Measurements from ENCODE around the gene MVB12A.

The MVB12A gene

DNA sequence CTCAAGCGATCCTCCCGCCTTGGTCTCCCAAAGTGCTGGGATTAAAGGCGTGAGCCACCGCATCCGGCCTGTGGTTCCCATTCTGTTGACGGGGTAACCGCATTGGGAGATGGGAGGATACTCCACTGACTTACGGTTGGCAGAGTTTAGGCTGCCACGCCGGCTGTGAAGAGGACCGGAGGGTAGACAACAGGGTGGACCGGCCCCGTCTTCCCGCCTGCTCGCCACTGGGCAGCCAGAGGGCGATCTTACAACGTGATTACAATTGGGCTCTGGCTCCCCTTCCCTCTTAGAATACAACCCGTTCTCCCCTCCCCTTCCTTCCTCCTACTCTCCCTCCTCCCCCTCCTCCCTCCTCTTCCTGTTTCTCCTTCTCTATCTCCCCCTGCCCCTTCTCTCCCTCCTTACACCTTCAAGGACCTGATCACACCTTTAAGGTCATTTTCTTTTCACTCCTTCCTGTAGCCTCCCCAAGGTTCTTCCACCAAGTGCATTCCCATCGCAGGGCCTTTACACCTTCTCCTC is 24.9 kb upstream of the MVB12A start:
- peaks cover 10% of the 10 kb centered on the region for H3K36me3 Mint-ChIP-seq (ENCODE audit: low read depth)
- peak; percentile 48 for DNase-seq (ENCODE audit: low spot score)
- H3K27me3 Mint-ChIP-seq (ENCODE audit: low read depth): peaks cover 5% of the 10 kb centered on the region
- H3K4me3 Mint-ChIP-seq: peak overlapping the region; percentile 29
- peaks cover 17% of the 10 kb centered on the region for H3K4me1 Mint-ChIP-seq (ENCODE audit: low read depth)
- no peaks in the 10 kb centered on the region for H3K9me3 Mint-ChIP-seq
- peak overlapping the region; percentile 65 for H3K27ac Mint-ChIP-seq

- Mint-ChIP-seq H3K27ac (no peak overlapping the region), H3K27me3 (ENCODE audit: low read depth) (no peaks in the 10 kb centered on the region), H3K36me3 (ENCODE audit: low read depth) (peaks cover 31% of the 10 kb centered on the region), H3K9me3 (no peaks in the 10 kb centered on the region), H3K4me1 (ENCODE audit: low read depth) (peaks cover 16% of the 10 kb centered on the region), H3K4me3 (no peak overlapping the region)
- no peak for DNase-seq (ENCODE audit: low spot score)
Measured at GRCh38 chr19:17398902-17399527, 20.8 kb upstream of the MVB12A start.

DNA sequence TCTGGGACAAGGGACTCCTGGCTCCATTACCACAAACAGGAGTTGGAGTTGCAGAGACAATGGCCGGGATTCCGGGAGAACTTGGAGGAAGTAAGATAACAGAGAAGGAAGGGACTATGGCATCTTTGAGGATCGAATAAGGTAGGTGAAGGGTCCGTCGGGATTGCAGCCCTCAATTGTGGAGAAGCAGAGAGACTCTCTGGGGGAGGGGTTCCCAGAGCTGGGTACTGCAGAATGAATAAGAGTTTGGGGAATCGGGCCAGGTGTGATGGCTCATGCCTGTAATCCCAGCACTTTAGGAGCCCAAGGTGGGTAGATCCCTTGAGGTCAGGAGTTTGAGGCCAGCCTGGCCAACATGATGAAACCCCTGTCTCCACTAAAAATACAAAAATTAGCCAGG is 18.2 kb upstream of the MVB12A start:
- no peaks in the 10 kb centered on the region for H3K27me3 Mint-ChIP-seq (ENCODE audit: low read depth)
- DNase-seq (ENCODE audit: low spot score): no peak
- no peak overlapping the region for H3K27ac Mint-ChIP-seq
- H3K4me1 Mint-ChIP-seq (ENCODE audit: low read depth): peaks cover 18% of the 10 kb centered on the region
- H3K4me3 Mint-ChIP-seq: no peak overlapping the region
- no peaks in the 10 kb centered on the region for H3K9me3 Mint-ChIP-seq
- H3K36me3 Mint-ChIP-seq (ENCODE audit: low read depth): peaks cover 36% of the 10 kb centered on the region

DNA sequence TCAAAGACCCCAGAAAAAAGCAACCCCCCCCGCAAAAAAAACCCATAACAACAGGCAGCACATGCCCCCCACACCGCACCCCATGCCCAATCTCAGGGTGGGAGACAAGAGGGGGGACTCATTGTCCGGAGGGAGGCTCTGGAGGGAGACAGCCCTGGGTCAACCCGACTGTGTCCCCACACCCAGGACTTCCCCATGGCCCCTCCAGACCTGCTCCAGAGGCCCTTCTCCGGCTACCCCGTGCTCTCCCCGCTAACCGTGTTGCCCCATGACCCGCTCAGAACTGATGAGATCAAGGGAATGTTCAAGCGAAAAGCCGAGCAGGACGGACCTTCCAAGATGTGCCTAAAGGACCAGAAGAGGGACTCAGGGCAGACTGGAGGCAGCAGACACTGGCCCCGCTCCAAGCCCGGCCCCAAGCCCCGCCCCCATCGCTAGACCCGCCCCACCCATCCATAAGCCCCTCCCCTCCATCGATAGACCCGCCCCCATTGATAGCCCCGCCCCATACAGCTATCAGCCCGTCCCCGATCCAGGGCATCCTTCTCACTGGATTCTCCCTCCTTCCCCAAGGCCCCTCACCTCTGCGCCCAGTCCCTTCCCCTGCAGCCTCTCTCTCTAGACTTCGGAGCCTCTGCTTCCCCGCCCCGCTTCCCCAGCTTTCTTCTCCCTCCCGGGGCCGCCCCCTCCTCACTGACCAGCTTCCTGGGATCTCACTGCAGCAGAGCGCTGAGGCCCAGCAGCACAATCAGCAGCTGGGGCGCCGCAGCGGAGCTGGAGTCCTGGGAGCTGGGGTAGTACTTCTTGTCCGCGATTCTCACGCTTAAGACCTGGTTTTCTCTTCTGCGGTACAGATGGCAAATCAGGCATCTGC is 16.6 kb upstream of the MVB12A start:
- H3K27ac Mint-ChIP-seq: peak overlapping the region; percentile 81
- no peak for DNase-seq (ENCODE audit: low spot score)
- no peaks in the 10 kb centered on the region for H3K9me3 Mint-ChIP-seq
- peaks cover 28% of the 10 kb centered on the region for H3K4me1 Mint-ChIP-seq (ENCODE audit: low read depth)
- H3K27me3 Mint-ChIP-seq (ENCODE audit: low read depth): no peaks in the 10 kb centered on the region
- peaks cover 40% of the 10 kb centered on the region for H3K36me3 Mint-ChIP-seq (ENCODE audit: low read depth)
- H3K4me3 Mint-ChIP-seq: peak overlapping the region; percentile 95

- H3K4me3 Mint-ChIP-seq: peak overlapping the region; percentile 95
- H3K27ac Mint-ChIP-seq: peak overlapping the region; percentile 80
- H3K4me1 Mint-ChIP-seq (ENCODE audit: low read depth): peaks cover 28% of the 10 kb centered on the region
- H3K9me3 Mint-ChIP-seq: no peaks in the 10 kb centered on the region
- no peaks in the 10 kb centered on the region for H3K27me3 Mint-ChIP-seq (ENCODE audit: low read depth)
- peaks cover 36% of the 10 kb centered on the region for H3K36me3 Mint-ChIP-seq (ENCODE audit: low read depth)
- no peak for DNase-seq (ENCODE audit: low spot score)
Measured at GRCh38 chr19:17404015-17404414, 15.8 kb upstream of the MVB12A start.

- H3K27me3 Mint-ChIP-seq (ENCODE audit: low read depth): no peaks in the 10 kb centered on the region
- no peaks in the 10 kb centered on the region for H3K9me3 Mint-ChIP-seq
- peaks cover 36% of the 10 kb centered on the region for H3K36me3 Mint-ChIP-seq (ENCODE audit: low read depth)
- peaks cover 28% of the 10 kb centered on the region for H3K4me1 Mint-ChIP-seq (ENCODE audit: low read depth)
- H3K27ac Mint-ChIP-seq: peak overlapping the region; percentile 89
- H3K4me3 Mint-ChIP-seq: peak overlapping the region; percentile 95
- DNase-seq (ENCODE audit: low spot score): no peak
Measured at GRCh38 chr19:17404621-17405249, 15.1 kb upstream of the MVB12A start.

- H3K9me3 Mint-ChIP-seq: no peaks in the 10 kb centered on the region
- DNase-seq (ENCODE audit: low spot score): no peak
- peaks cover 28% of the 10 kb centered on the region for H3K4me1 Mint-ChIP-seq (ENCODE audit: low read depth)
Measured at GRCh38 chr19:17405250-17406045, 14.4 kb upstream of the MVB12A start, which contains the start of gene BST2. Gene BST2 (minus strand): TSS chr19:17405630. CDS start chr19:17405575, 55 bp downstream.

GRCh38 chr19:17406046-17406886 is 13.6 kb upstream of the MVB12A start:
- peak overlapping the region; percentile 89 for H3K27ac Mint-ChIP-seq
- peaks cover 28% of the 10 kb centered on the region for H3K4me1 Mint-ChIP-seq (ENCODE audit: low read depth)
- no peaks in the 10 kb centered on the region for H3K9me3 Mint-ChIP-seq
- H3K4me3 Mint-ChIP-seq: peak overlapping the region; percentile 95
- DNase-seq (ENCODE audit: low spot score): no peak
- H3K36me3 Mint-ChIP-seq (ENCODE audit: low read depth): peaks cover 34% of the 10 kb centered on the region
- H3K27me3 Mint-ChIP-seq (ENCODE audit: low read depth): no peaks in the 10 kb centered on the region

More at GRCh38 chr19:17405250-17406045, 14.4 kb upstream of the MVB12A start, which contains the start of gene BST2:
- H3K36me3 Mint-ChIP-seq (ENCODE audit: low read depth): peaks cover 36% of the 10 kb centered on the region
- no peaks in the 10 kb centered on the region for H3K27me3 Mint-ChIP-seq (ENCODE audit: low read depth)
- peak within 1 kb of the TSS; percentile 95 for H3K4me3 Mint-ChIP-seq
- peak within 1 kb of the TSS; percentile 89 for H3K27ac Mint-ChIP-seq

GRCh38 chr19:17406887-17407196 is 13.0 kb upstream of the MVB12A start:
- Mint-ChIP-seq H3K36me3 (ENCODE audit: low read depth) (peaks cover 32% of the 10 kb centered on the region), H3K27me3 (ENCODE audit: low read depth) (no peaks in the 10 kb centered on the region), H3K27ac (peak overlapping the region; percentile 89), H3K4me1 (ENCODE audit: low read depth) (peaks cover 25% of the 10 kb centered on the region), H3K9me3 (no peaks in the 10 kb centered on the region), H3K4me3 (peak overlapping the region; percentile 95)
- DNase-seq (ENCODE audit: low spot score): no peak

GRCh38 chr19:17409990-17410389 is 9.9 kb upstream of the MVB12A start:
- H3K27ac Mint-ChIP-seq: no peak overlapping the region
- H3K4me3 Mint-ChIP-seq: no peak overlapping the region
- H3K9me3 Mint-ChIP-seq: no peaks in the 10 kb centered on the region
- H3K27me3 Mint-ChIP-seq (ENCODE audit: low read depth): no peaks in the 10 kb centered on the region
- peaks cover 28% of the 10 kb centered on the region for H3K36me3 Mint-ChIP-seq (ENCODE audit: low read depth)
- H3K4me1 Mint-ChIP-seq (ENCODE audit: low read depth): peaks cover 15% of the 10 kb centered on the region
- no peak for DNase-seq (ENCODE audit: low spot score)

DNA sequence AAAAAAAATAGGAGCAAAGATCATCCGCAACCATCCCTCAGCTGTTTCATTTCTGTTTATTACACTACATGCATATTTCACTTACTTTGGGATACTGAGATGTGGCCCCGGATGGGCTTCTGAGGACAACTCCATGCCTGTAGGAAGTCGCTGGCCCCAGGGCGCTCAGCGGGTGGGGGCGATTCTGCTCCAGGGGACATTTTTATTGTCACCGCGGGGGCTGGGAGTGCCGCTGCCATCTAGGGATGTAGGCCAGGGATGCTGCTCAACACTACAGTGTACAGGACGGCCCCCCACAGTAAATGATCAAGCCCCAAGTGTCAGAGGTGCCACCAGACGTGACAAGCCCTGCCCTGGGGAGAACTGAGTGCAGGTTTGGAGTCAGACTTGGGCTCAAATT is 8.0 kb upstream of the MVB12A start:
- Mint-ChIP-seq H3K9me3 (no peaks in the 10 kb centered on the region), H3K27ac (no peak overlapping the region), H3K4me1 (ENCODE audit: low read depth) (peaks cover 10% of the 10 kb centered on the region), H3K4me3 (no peak overlapping the region), H3K27me3 (ENCODE audit: low read depth) (no peaks in the 10 kb centered on the region), H3K36me3 (ENCODE audit: low read depth) (peaks cover 30% of the 10 kb centered on the region)
- no peak for DNase-seq (ENCODE audit: low spot score)

DNA sequence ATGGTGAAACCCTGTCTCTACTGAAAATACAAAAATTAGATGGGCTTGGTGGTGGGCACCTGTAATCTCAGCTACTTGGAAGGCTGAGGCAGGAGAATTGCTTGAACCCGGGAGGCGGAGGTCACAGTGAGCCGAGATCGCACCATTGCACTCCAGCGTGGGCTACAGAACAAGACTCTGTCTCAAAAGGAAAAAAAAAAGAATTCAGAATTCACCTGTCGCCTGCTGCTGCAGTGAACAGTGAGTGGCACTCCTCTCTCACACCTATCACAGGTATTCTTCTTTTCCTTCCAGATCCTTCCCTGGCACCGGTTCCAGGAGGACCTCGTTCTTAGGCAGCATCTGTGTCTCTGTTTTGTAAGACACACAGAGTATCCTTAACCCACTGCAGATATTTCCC is 5.8 kb upstream of the MVB12A start:
- Mint-ChIP-seq H3K36me3 (ENCODE audit: low read depth) (peaks cover 29% of the 10 kb centered on the region), H3K4me1 (ENCODE audit: low read depth) (peaks cover 4% of the 10 kb centered on the region), H3K9me3 (no peaks in the 10 kb centered on the region), H3K4me3 (no peak overlapping the region), H3K27ac (no peak overlapping the region), H3K27me3 (ENCODE audit: low read depth) (no peaks in the 10 kb centered on the region)
- DNase-seq (ENCODE audit: low spot score): no peak

DNA sequence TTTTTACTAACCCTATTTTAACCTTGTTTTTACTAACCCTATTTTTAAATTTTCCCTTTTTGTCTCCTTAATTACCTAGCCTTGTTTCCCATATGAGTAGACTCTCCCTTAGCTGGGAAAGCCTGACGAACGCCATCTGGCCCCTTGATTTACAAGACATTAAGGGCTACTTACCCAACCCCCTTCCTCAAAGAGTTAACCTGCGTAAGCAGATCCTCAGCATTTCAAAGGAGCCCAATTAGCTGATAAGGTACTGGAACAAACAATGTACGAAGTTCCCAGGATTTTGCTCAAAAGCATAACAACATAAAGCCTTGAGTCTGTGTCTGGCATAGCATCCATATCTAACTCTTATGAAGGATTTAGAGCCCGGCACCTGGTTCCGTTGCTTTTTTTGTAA is 4.7 kb upstream of the MVB12A start:
- Mint-ChIP-seq H3K4me1 (ENCODE audit: low read depth) (peaks cover 8% of the 10 kb centered on the region), H3K4me3 (no peak overlapping the region), H3K27ac (no peak overlapping the region), H3K9me3 (no peaks in the 10 kb centered on the region), H3K27me3 (ENCODE audit: low read depth) (no peaks in the 10 kb centered on the region), H3K36me3 (ENCODE audit: low read depth) (peaks cover 29% of the 10 kb centered on the region)
- no peak for DNase-seq (ENCODE audit: low spot score)

All from T-helper 2 cell treated with Interferon-gamma antibody and Interleukin-4, amounts not matched to agents 5 μg/mL and 100 μg/mL, for 36 hours (primary cell).